GM03348 (cell line): ENCODE data around the gene RPLP1.

Experiments used
- DNase-seq: peaks from one replicate; pipeline ENCODE4 v3.0.0; 2012; ENCODE audit warnings: low spot score

RPLP1 gene

DNA sequence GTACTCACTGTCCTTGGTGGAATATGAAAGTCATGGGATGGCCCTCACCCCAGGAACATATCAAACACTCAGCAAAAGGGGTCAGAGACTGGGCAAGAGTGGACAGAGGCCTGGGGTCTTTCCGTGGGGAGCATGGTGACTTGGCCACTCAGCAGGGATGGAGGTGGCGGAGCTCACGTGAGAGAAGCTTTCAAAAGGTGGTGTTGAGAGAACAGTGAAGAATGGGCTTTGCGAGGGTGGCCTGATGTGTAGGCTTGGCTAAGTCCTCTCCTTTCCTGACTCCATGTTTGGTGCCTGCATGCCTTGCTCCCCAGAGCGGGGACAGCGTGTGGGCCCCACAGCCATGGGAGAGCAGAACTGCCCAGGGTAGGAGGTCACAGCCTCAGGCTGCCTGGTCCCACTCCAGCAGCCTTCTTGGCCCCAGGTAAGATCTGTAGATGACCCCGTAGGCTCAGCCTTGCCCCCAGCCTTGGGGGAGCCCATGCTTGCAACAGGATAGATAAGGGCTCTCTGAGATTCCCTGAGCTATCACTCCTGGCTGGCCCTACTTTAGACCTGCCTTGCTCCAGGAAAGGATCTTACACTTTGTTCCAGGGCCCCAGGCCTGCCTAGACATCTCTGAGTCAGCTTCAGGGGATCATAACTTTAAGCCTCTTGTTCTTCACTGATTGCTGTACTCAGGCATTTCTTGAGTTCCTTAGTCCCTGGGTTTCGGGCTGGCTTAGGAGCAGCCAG lies 17.0 kb downstream of the RPLP1 start:
- peak; percentile 8 for DNase-seq

DNA sequence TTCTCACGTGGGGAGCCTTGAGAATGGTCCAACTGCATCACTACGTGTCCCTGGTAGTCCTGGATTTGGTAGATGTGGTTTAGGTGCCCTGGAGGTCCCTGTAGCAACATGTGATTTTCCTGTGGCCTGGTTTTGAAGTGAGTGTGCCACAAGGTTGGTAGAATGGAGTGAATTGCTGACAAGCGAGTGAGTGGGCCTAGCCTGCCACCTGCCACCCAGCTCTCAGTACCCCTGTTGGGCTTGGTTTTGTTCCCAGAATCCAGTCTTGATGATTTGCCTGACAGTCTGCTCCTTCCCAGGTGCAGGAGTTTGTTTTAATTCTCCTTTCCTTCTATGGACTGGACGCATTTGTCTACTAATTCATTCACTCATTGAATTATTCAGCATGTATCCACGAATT lies 19.4 kb downstream of the RPLP1 start:
- DNase-seq = no peak

DNA sequence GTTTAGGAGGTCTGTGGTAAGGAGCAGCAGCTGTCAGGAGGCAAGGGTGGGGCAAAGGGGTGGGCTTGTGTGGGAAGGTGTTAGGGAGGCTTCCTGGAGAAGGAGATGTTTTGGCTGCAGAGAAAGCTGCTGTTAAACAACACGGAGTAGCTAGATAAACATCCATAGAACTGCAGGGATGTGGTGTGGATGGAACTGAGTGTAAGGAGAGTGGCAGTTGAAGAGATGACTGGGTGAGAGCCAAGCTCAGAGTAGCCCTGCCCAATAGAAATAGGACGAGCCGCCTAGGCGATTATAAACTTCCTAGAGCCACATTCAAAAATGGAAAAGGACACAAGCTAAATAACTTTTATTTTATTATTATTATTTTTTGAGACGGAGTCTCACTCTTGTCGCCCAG lies 19.9 kb downstream of the RPLP1 start:
- no peak for DNase-seq

DNA sequence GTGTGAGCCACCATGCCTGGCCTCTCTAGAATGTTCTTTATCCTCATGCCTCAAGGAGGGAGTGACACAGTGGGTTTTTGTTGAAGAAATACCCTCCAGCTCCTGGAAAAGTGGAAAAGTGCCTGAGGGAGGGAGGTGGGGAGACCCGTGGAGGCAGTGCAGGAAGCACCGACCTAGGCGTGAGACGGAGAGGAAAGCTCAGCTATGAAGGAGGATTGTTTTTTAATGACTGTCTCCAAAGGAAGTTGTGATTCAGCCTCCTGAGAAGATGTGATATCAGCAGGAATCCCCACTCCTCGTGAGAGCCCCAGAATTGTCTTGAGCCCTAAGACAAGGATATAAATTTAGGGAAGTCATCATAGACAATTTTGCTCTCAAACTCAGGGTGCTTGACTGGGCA lies 21.7 kb downstream of the RPLP1 start:
- DNase-seq = peak; percentile 50

DNA sequence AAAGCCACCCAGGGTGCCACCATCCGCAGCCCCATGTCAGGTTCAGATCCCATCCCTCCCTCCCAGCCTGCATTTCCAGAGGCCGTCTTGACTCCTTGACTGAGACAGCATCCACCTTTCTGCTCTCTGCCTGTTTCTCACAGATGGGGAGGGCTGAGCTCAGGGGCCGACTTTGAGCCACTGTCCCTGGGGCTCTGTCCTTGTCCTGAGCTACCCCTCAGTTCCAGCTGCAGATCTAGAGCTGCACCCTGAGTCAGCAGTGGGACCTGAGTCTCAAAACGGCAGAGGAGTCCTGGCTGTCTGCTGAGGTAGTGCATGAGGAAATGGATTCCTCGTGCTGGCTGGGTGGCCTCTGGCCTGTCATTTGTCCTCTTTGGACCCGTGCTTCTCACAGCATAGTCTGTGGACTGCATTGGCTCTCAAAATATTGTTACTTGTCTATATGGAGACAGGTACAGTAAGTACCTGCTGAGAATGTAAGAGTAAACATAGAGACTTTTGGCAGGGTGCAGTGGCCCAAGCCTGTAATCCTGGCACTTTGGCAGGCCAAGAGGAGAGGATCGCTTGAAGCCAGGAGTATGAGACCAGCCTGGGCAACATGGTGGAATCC lies 22.3 kb downstream of the RPLP1 start:
- no peak for DNase-seq

DNA sequence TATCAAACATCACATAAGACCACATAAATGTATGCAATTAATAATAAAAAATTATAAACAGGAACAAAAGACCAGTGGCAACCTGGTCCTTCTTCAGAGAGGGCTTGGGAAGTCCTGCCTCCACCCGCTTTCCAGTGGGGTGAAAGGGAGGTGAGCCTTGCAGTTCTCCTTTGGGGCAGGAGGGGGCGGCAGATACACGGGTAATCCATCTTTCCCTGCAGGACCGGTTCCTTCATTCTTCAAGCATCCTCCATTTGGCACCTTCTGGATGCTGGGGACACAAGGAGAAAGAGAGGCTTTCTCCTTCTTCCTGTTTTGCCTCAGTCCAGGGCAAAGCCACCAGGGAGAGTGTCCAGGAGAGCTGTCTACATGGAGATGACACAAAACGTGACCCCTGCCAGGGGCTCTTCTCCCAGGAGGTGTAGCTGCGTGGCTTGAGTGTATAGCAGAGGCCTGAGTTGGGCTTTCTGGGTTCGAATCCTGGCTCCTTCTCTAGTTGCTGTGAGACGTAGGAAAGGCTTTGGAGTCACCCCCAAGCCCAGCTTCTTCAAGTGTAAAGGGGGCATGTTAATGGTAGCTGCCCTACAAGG lies 23.2 kb downstream of the RPLP1 start:
- peak; percentile 89 for DNase-seq

DNA sequence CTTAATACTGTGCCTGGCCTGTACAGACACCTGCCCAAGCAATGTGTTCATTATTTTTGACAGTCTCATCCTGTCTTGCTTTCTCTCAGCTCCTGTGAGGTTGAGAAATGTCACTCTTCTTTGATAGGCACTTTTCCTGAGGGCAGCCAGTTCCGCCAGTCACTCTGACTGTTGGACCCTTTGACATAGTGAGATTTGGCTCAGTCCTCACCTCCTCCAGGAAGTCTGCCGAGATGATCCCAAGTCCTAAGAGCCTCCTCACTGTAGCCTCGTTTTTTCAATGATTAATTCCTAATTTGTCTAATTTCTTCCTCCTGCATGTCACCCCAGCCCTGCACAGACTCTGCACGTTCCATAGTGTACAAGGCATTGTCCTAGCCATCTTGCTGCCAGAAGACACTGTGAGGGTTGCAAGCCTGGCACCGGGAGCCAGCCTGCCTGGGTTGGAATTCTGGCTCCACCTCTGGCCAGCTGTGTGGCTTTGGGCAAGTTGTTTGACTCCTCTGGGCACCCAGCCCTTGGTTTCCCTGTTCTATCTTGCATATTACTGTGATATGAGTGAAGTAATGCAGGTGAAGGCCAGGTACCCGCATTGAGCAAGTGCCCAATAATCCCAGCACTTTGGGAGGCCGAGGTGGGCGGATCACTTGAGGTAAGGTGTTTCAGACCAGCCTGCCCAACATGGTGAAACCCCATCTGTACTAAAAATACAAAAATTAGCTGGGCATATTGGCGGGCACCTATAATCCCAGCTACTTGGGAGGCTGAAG lies 24.3 kb downstream of the RPLP1 start:
- no peak for DNase-seq

DNA sequence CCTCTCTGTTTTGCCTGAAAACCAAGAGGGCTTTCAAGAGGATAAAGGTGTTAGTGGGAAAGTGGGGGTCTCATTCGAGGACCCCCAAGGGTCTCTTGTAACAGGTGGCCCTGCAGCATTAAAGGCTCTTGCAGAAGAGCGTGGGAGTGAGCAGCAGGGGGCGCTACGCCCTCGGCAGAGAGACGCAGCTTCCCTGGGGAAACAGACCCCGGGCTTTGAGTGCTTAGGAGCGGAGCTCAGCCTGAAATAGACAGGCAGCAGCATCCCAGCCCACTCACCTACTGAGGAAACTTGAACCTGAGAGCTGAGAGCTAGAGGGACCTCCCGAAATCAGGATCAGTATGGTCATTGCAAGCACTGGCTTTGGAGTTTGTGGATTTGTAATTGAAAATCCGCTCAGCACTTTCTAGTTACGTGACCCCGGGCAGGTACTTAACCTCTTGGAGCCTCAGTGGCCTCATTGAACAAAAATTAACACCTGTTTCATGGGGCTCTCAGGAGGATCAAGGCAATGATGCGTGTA lies 25.7 kb downstream of the RPLP1 start:
- DNase-seq = peak; percentile 63

DNA sequence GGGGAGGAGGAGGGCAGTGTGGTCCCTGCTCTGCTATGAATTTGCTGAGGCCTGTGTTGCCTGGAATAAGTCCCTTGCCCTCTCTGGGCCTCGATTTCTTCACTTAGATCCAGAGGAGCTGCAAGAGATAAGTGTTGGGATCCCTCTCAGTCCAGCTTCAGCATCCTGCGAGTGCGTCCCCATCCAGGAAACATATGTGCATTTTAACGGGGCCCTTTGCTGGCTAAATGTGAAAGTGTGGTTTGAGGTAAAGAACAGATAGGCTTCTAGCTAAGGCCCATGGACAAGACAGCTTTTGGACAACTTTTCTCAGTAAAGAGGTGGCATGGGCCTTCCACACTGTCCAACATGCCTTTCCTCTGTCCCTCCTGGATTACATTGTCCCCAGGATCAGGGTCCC lies 26.5 kb downstream of the RPLP1 start:
- DNase-seq = no peak

DNA sequence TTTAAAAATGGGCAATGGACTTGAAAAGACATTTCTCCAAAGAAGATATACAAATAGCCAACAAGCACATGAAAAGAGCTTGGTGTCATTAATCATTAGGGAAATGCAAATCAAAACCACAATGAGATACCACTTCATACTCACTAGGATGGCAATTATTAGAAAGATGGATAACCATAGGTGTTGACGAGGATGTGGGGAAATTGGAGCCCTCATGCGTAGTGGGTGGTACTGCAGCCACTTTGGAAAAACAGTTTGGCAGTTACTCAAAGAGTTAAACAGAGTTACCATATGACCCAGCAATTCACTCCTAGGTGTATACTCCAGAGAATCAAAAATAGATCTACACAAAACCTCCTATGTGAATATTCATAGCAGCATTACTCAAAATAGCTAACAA lies 27.4 kb downstream of the RPLP1 start:
- no peak for DNase-seq

DNA sequence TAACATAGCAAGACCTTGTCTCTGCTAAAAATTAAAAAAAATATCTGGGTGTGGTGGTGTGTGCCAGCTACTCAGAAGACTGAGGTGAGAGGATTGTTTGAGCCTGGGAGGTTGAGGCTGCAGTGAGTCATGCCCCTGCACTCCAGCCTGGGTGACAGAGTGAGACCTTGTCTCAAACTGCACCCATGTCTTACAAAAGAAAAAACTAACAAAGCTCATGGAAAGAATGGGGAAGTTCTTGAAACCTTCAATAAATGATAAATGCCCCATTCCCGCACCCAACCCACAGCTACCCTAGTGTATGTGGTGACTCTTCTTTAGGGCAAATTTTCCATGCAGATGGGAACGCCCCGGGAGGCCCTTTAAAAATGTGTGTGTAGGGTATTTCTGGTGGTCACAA lies 28.3 kb downstream of the RPLP1 start:
- no peak for DNase-seq

DNA sequence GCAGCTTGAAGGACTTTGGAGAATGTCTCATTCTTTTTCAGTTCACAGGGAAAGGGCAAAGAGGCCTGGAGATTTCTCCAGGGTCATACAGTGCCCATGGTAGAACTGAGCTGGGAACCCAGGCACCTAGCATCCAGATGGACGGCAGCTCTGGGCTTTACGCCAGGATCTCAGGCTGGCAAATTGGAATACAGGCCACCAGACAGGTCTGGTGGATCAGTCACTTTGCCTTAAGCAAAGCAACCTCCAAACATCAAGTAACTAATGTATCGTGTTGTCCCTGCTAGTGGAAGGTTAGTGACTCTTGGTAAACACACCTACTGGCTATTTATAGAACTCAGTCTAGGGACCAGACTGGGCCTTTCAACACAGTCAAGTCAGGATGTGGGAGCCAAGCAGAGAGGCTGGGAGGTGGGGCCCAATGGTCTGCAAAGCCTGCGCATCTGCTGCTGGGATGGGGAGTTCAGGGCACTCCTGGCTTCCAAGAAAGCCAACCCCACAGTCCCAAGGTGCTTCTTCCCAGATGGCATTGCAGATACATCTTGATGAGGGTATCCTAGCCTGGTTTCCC lies 30.2 kb downstream of the RPLP1 start:
- no peak for DNase-seq

DNA sequence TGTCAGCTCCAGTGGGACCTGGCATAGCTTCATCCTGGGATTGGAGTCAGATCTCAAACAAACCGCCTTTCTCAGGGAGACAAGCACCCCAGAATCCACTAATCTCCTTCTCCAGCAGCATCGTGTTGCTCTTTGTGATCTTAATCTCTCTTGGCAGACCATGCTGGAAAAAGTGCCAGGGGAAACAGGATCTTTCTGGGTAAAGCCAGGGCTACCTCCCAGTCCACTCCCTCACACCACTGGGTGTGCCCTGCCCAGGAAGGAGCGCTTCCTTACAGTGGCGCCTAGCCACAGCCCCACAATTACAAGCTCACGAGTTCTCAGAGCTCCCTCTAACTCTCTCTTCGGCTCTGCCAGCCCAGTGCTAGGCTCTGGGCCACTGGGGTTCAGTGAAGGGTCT lies 32.2 kb downstream of the RPLP1 start:
- DNase-seq = no peak

DNA sequence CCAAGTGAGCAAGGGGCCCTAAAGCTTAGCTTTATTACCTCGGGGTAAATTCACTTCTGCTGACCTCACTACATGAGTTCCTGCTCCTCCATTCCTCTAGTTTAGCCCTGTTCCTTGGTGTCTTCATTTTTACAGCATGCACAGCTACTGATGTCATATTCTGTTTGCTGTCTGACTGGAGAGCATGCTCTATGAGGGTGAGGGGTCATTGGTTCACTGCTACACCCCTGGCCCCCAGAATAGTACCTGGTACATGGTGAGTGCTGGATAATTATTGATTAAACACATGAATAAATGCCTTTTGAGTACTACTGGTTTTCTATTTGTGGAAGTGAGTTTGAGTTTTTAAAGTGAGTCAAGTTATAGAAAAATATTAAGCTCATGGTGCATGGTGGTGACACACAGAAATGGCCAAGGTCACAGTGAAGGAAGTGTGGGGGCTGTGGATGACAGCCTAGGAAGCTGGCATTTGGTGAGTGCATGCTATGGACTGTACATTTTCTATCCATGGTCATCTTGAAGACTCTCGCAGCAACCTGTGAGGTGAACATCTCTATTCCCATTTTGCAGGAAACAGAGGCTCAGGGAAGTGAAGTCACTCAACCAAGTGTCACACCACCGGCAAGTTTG lies 34.0 kb downstream of the RPLP1 start:
- no peak for DNase-seq

DNA sequence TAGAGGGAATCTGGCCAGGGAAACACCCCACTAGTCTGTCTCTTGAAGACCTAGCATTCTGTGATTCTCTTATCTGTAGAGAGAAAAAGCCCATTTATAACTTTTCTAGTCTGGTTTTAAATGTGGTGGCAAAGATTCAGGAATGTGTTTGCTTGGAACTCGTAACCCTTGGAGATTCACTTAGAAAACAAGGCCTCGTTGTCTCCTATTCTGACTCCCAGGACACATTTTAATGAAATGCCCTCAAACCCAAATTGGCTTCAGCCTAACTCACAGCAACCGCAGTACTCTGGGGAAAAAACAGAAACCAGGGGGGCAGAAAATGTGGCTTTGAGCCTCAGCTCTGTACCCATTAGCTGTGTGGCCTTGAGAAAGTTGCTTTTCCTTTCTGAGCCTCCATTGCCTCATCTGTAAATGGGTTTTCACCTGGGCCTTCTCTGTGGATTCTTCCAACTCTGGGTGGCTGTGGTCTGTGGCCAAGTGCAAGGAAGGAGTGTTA lies 36.5 kb downstream of the RPLP1 start:
- DNase-seq = peak; percentile 46

DNA sequence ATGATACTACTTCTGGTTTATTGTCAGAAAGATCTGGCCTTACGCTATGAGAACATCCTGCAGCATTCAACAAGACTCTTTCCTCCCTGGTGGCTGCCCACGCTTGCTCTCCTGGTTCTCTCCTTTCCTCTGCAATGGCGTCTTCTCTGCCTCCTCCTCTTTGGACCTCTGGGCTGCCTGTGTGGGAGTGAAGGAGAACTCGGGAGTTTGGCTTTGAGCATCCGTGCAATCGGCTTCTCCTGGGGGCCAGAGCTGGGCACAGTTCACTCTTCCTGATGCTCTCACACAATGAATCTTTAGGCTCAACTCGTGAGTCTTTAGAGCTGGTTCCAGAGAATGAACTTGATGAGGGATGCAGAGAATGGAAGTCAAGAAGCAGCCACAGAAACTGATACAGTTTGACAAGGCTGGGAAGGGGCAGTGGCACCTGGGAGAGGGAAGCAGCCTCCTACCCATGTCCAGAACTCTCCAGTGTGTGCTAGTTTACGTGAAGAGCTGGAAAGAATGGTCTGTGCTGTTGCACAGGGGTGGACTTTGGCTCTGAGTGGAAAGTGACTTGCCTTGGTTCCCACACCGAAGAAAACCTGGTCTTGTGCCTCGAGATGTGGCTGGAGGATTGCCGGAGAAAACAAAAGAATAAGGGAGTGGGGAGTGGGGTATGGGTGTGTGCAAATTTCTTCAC lies 37.9 kb downstream of the RPLP1 start:
- DNase-seq = no peak

DNA sequence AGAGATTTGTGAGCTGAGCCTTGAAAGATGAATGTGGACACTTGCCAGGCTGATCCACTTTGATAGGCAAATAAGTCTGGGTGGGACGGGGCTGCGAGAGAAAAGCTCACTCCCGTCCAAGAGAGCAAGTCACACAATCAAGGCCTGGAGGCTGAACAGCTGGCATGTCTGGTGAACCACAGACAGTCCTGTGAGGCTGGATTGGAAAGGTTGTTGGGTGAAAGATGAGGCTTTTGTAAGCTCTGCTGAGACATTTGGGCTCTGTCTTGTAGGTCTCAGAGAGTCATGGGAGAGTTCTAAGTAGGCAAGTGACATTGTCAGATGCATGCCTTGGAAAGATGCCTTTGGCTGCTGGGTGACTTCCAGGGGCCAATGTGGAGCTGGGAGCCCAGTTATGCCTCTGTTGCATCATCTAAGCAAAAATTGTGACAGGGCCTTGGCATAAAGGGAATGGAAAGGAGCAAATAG lies 38.5 kb downstream of the RPLP1 start:
- peak; percentile 33 for DNase-seq

DNA sequence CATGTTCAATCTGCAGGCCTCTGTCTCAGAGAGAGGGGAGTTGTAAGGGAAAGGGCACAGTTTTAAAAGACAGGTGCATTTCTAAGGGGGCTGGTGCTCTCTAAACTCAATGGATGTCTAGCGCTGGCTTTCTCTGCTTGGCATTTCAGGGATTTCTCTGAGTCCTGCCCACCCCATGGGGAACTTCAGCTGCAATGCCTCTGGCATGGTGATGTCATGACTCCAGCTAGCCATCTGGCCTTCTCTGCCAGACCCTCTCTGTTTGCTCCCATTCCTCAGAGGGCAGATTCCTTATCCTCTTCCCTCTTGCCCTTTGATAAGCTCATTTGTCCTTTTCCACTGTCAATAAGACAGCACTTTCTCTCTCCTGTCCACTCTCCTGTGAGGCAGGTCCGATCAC lies 40.8 kb downstream of the RPLP1 start:
- no peak for DNase-seq

DNA sequence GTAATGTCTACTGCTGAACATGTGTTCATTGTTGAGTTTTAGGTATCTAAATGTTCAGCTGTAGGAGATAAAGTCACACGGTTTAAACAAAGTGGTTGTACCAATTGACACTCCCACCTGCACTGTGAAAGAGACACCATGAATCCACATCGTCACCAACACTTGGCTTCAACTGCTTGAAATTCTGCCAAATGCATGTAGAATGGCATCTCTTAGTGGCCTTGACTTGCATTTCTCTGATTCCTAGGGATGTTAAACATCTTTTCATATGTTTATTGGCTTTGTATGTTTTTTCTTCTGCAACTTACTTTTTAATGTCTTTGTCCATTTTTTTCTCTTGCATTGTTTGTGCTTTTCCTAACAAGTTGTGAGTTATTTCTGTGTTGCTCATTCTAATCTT lies 43.4 kb downstream of the RPLP1 start:
- no peak for DNase-seq

DNA sequence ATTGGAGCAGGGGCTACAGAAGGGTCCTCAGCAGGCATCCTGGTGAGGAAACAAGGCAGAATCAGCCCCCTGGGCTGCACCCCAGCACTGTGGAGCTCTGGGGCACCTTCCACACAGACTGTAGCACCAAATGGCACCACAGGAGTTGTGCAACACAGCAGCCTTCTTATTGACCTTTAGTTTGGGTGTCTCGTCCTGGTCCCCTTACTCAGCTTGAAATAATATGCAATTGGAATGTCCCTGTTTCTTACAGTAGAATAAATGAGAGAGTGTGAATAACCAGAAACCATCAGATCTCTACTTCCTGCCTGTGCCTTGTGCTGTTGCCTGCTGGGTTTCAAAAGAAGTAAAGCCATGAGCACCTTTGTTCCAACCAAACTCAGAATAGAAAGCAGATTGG lies 44.5 kb downstream of the RPLP1 start:
- DNase-seq = no peak

DNA sequence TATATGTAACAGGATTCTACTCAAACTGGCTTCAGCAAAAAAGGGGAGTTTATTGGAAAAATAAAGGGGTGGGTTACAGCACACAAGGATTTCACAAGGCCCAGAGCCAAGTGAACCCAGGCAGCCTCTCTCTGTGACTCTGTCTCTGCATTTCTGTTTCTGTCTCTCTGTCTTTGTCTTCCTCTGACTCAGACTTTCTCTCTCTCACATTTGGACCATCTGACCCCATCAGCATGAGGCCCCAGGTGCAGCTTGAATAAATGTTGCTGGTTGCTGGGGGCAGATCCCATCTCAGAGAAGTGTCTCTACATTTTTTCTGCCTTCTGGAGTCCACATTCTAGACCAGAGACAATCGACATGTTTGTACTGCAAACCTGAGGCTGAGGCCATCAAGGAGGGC lies 45.0 kb downstream of the RPLP1 start:
- DNase-seq = no peak
